H1 (cell line): ENCODE measurements around the gene TEAD1. TPM values are rescaled to one million over a fixed set of nuclear protein-coding genes. Genes with fewer than 3 reads are reported as not detected.

ENCODE experiments used
- CBX8 ChIP-seq: fragments of 300-800, 300-1000 bp; sonication (generic); IDR thresholded peaks from 2 replicates; pipeline ENCODE4 v1.7.1; 2016; ENCODE audit warnings: low read depth, low read length, borderline replicate concordance
- CHD2 ChIP-seq: IDR thresholded peaks from 2 replicates; pipeline ENCODE4 v1.6.1; 2012; ENCODE audit warnings: low read length, improper control_type of control experiment
- POLR2A ChIP-seq, 2 experiments: IDR thresholded peaks; 1 replicate in 1 of 2; 2 replicates in 1 of 2; pipeline ENCODE4 v1.6.1; 2011; ENCODE audit warnings: low read depth in 2 of 2, low read length in 2 of 2, mild to moderate bottlenecking in 2 of 2; ENCODE audit errors: control extremely low read depth in 1 of 2
- polyA plus RNA-seq, 7 experiments: library from polyadenylated mRNA; depleted of rRNA in 3 of 7; stranded (reverse) in 5 of 7; unstranded in 2 of 7; fragments of >200 nt in 5 of 7; fragments of 200-250 nt in 2 of 7; gene quantifications; 1 replicate in 5 of 7; 2 replicates in 1 of 7; 4 replicates in 1 of 7; pipeline versions ENCODE4 v1.2.1 to v1.2.3, GENCODE V29; 2011 to 2013; ENCODE audit warnings: missing spikeins in 2 of 7, mixed read lengths in 2 of 7
- total RNA-seq: library from RNA; stranded (reverse); fragmentation: NEBNext Ultra II Directional; extraction: Animal tissue kit (Norgen Biotek cat#: 25700); gene quantifications from 2 replicates; pipeline ENCODE4 v1.2.1, GENCODE V29; 2021

The TEAD1 gene
- total and polyA plus RNA-seq, 2 of the 8 experiments (the other 6 are each of a cell fraction or from before 2014, with no cell fraction given): 15.6 to 67.4 TPM

DNA sequence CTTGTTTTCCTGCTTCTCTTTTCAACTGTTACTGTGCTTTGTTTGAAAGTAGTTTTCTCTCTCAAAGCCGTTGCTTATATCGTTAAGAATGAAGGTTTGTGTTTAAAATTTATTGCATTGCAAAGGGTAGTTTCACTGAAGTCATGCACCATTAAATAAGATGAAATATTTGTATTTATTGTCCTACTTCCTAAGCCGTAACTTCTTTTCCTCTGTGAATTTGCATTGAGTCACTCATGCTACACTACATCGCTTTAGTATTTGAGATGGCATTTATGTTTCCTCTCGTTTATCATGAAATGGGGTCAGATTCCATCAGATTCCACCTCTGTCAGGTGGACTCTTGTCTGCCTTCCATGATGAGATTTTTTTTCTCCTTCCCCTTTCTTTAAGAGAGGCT is 269.1 kb downstream of the TEAD1 start (continued):
- TF ChIP-seq POLR2A (IDR thresholded peaks at IDR 0.05; ENCODE audit: control extremely low read depth in 1 of 2, low read depth in 2 of 2, low read length in 2 of 2) (no peak), CHD2 (no peak), CBX8 (no peak)
